Endothelial cell of umbilical vein (primary cell): Measurements from ENCODE around the gene CIB4. TPM values are rescaled to one million over a fixed set of nuclear protein-coding genes. Genes with fewer than 3 reads are reported as not detected.

Experiments
- BruUV-seq: library from RNA; stranded (reverse); fragments of 400-500 nt; replicated peaks from 2 replicates; lab custom pipeline; 2021; lab: Mats Ljungman, UMichigan
- CTCF ChIA-PET: fragments of 300-600, 350-600 bp; sonication (Branson Sonifier 250); formaldehyde crosslinking; loops from one replicate; lab custom pipeline; 2021; ENCODE audit warnings: antibody characterized with exemption, inconsistent platforms; lab: Charles Lee
- POLR2A ChIA-PET: fragments of 300-600, 350-600 bp; sonication (Branson Sonifier 250); formaldehyde crosslinking; loops from one replicate; lab custom pipeline; 2021; ENCODE audit warnings: antibody characterized with exemption, inconsistent platforms; lab: Charles Lee
- DNase-seq: peaks from one replicate; pipeline ENCODE4 v3.0.0-alpha.2; 2011; ENCODE audit warnings: low read depth, low spot score
- FAIRE-seq: peaks from 2 replicates; lab custom pipeline; 2011; peaks lifted over from hg19 to GRCh38; lab: Jason Lieb, UNC
- H2AFZ ChIP-seq: 2 replicates; pipeline ENCODE4 v1.6.0; 2012; ENCODE audit warnings: low read depth, low read length, control low read depth, inconsistent platforms
- H3K27ac ChIP-seq: 2 replicates; pipeline ENCODE4 v1.5.1; 2011; ENCODE audit warnings: low read depth, mild to moderate bottlenecking, control low read depth, low read length, moderate library complexity; ENCODE audit not compliant: insufficient read depth
- H3K27me3 ChIP-seq, 2 experiments: 2 replicates each; pipeline versions ENCODE4 v1.6.0 to v1.6.1; 2011; ENCODE audit warnings: low read length in 2 of 2, mixed read lengths in 1 of 2; ENCODE audit not compliant: control insufficient read depth in 2 of 2, insufficient read depth in 2 of 2
- H3K36me3 ChIP-seq, 2 experiments: 2 replicates in 1 of 2; 3 replicates in 1 of 2; pipeline ENCODE4 v1.5.1; 2011; ENCODE audit warnings: low read length in 2 of 2, mild to moderate bottlenecking in 1 of 2, moderate library complexity in 1 of 2; ENCODE audit not compliant: control insufficient read depth in 2 of 2, insufficient read depth in 2 of 2; ENCODE audit errors: extremely low read depth in 1 of 2
- H3K4me1 ChIP-seq: 3 replicates; pipeline ENCODE4 v1.5.1; 2011; ENCODE audit warnings: mild to moderate bottlenecking, low read length; ENCODE audit not compliant: control insufficient read depth, insufficient read depth; ENCODE audit errors: extremely low read depth
- H3K4me2 ChIP-seq: 2 replicates; pipeline ENCODE4 v1.6.1; 2011; ENCODE audit warnings: low read length, control low read depth, mixed read lengths; ENCODE audit not compliant: insufficient read depth
- H3K4me3 ChIP-seq, 3 experiments: fragments of 200-600 bp in 1 of 3; sonication (generic), shearing (Covaris generic) in 1 of 3; replicated peaks in 1 of 3; 2 replicates each; pipeline ENCODE4 v1.5.1; 2011 to 2016; ENCODE audit warnings: control low read depth in 3 of 3, low read length in 3 of 3, mild to moderate bottlenecking in 2 of 3, inconsistent platforms in 1 of 3, low read depth in 1 of 3, moderate library complexity in 1 of 3; ENCODE audit not compliant: insufficient read depth in 1 of 3
- H3K79me2 ChIP-seq: 2 replicates; pipeline ENCODE4 v1.6.0; 2012; ENCODE audit warnings: low read length, inconsistent platforms; ENCODE audit not compliant: control insufficient read depth, insufficient read depth
- H3K9ac ChIP-seq: replicated peaks from 2 replicates; pipeline ENCODE3; 2011; ENCODE audit warnings: low read length, control low read depth; ENCODE audit not compliant: insufficient read depth; ENCODE audit errors: extremely low read depth
- H3K9me1 ChIP-seq: replicated peaks from 3 replicates; pipeline ENCODE4 v1.6.0; 2011; ENCODE audit warnings: mild to moderate bottlenecking, low read length; ENCODE audit not compliant: control insufficient read depth, insufficient read depth; ENCODE audit errors: extremely low read depth
- H3K9me3 ChIP-seq: replicated peaks from 2 replicates; pipeline ENCODE4 v1.5.1; 2012; ENCODE audit warnings: low read length, inconsistent platforms; ENCODE audit not compliant: control insufficient read depth, insufficient read depth
- H4K20me1 ChIP-seq: replicated peaks from 2 replicates; pipeline ENCODE3; 2011; ENCODE audit warnings: mild to moderate bottlenecking, low read length; ENCODE audit not compliant: control insufficient read depth, insufficient read depth; ENCODE audit errors: extremely low read depth
- EZH2 ChIP-seq: IDR thresholded peaks from 2 replicates; pipeline ENCODE4 v1.6.1; 2012; ENCODE audit warnings: borderline replicate concordance, low read depth, mild to moderate bottlenecking, moderate library complexity, low read length, inconsistent platforms; ENCODE audit not compliant: severe bottlenecking
- GATA2 ChIP-seq: IDR thresholded peaks from 2 replicates; pipeline ENCODE4 v1.7.0; 2011; ENCODE audit warnings: low read depth, mild to moderate bottlenecking, moderate library complexity, mixed read lengths, low read length; ENCODE audit not compliant: insufficient read length, insufficient read depth
- JUN ChIP-seq: IDR thresholded peaks from 2 replicates; pipeline ENCODE4 v1.6.1; 2011; ENCODE audit warnings: borderline replicate concordance, low read depth; ENCODE audit not compliant: insufficient read length, insufficient read depth
- MYC ChIP-seq: IDR thresholded peaks from one replicate; pipeline ENCODE4 v1.6.1; 2011; ENCODE audit warnings: mild to moderate bottlenecking, low read depth, low read length
- POLR2A ChIP-seq: IDR thresholded peaks from 2 replicates; pipeline ENCODE4 v1.6.1; 2012; ENCODE audit warnings: low read depth, mild to moderate bottlenecking, control low read depth, low read length
- POLR2AphosphoS5 ChIP-seq: IDR thresholded peaks from 2 replicates; pipeline ENCODE4 v1.6.1; 2012; ENCODE audit warnings: low read depth, mild to moderate bottlenecking, control low read depth, low read length, moderate library complexity; ENCODE audit not compliant: insufficient read depth
- dilution Hi-C: fragments of 300-500 bp; cut with MboI; formaldehyde crosslinking; loops from one replicate; pipeline ENCODE4 v1.15.0; 2019; ENCODE audit warnings: low sequenced_read_pairs; ENCODE audit not compliant: extremely low pct_ligation_motif_present
- intact Hi-C: fragments of 100-400 bp; cut with micrococcal nuclease; formaldehyde crosslinking; loops from one replicate; pipeline ENCODE4 v1.10.0; 2022
- polyA plus RNA-seq, 4 experiments: library from polyadenylated mRNA; depleted of rRNA in 3 of 4; stranded (reverse) in 3 of 4; unstranded in 1 of 4; fragments of >200 nt; gene quantifications; 2 replicates each; pipeline versions ENCODE4 v1.2.1 to v1.2.3, GENCODE V29; 2011 to 2012; ENCODE audit warnings: missing spikeins in 1 of 4
- total RNA-seq: library from RNA; stranded (reverse); gene quantifications from 2 replicates; pipeline ENCODE4 v1.2.3, GENCODE V29; 2021

Gene CIB4
- total and polyA plus RNA-seq, 2 donors (not counting 3 experiments of a cell fraction or from before 2014, with no cell fraction given), result not detected

GRCh38 chr2:26647981-26648380 lies 6.8 kb upstream of the CIB4 start:
- no peak overlapping the region for H2AFZ ChIP-seq
- no peak for FAIRE-seq
- POLR2A ChIA-PET, result no interaction called here

GRCh38 chr2:26646986-26647672 lies 6.0 kb upstream of the CIB4 start:
- FAIRE-seq (no peak), DNase-seq (no peak)
- H3K9ac ChIP-seq, result no peak overlapping the region
- no peak overlapping the region for H3K4me3 ChIP-seq
- H3K4me2 ChIP-seq, result no peak overlapping the region
- no peaks in the 10 kb centered on the region for H3K79me2 ChIP-seq
- no peaks in the 10 kb centered on the region for H4K20me1 ChIP-seq
- H3K9me3 ChIP-seq, result no peaks in the 10 kb centered on the region
- H3K9me1 ChIP-seq, result no peaks in the 10 kb centered on the region
- no TSS peak for BruUV-seq
- peaks cover 4 to 12% of the 10 kb centered on the region in 2 experiments for H3K27me3 ChIP-seq
- no peaks in the 10 kb centered on the region for H3K36me3 ChIP-seq
- no peak overlapping the region for H2AFZ ChIP-seq
- CTCF ChIA-PET, result no interaction called here
- dilution Hi-C loops (no loop called here), intact Hi-C loops (no loop called here)
- TF ChIP-seq POLR2AphosphoS5 (no peak), POLR2A (no peak), MYC (no peak), JUN (no peak), EZH2 (no peak)
- POLR2A ChIA-PET, result no interaction called here
- no peak overlapping the region for H3K27ac ChIP-seq
- no peaks in the 10 kb centered on the region for H3K4me1 ChIP-seq

More at GRCh38 chr2:26647981-26648380, 6.8 kb upstream of the CIB4 start:
- Histone ChIP-seq H4K20me1 (no peaks in the 10 kb centered on the region), H3K4me2 (no peak overlapping the region), H3K27ac (no peak overlapping the region), H3K4me1 (no peaks in the 10 kb centered on the region), H3K9me1 (no peaks in the 10 kb centered on the region), H3K36me3 (no peaks in the 10 kb centered on the region), H3K9me3 (no peaks in the 10 kb centered on the region), H3K79me2 (no peaks in the 10 kb centered on the region), H3K9ac (no peak overlapping the region), H3K4me3 (no peak overlapping the region), H3K27me3 (peaks cover 4 to 7% of the 10 kb centered on the region in 2 experiments)
- intact Hi-C loops, result no loop called here
- BruUV-seq, result no TSS peak
- TF ChIP-seq EZH2 (no peak), POLR2A (no peak), GATA2 (no peak)
- no peak for DNase-seq
- CTCF ChIA-PET, result interaction anchor here (1.5 kb wide), 1 partner anchor 42 kb away, joined by 5 read pairs; no protein-coding TSS in a partner anchor
- dilution Hi-C loops, result no loop called here
